Neural progenitor cell (in vitro differentiated cells): ENCODE results near the gene HLA-E.

Experiments used
- EZH2 ChIP-seq: fragments of 200-600 bp; sonication (generic); IDR thresholded peaks from 2 replicates; pipeline ENCODE4 v1.6.1; 2017; ENCODE audit warnings: antibody characterized with exemption, mild to moderate bottlenecking, moderate library complexity
- TF ChIP-seq, protein P1 (sequence below): fragments of 200-600 bp; sonication (generic); IDR thresholded peaks from 2 replicates; pipeline ENCODE4 v1.5.1; 2017; ENCODE audit warnings: antibody characterized with exemption, mild to moderate bottlenecking

DNA sequence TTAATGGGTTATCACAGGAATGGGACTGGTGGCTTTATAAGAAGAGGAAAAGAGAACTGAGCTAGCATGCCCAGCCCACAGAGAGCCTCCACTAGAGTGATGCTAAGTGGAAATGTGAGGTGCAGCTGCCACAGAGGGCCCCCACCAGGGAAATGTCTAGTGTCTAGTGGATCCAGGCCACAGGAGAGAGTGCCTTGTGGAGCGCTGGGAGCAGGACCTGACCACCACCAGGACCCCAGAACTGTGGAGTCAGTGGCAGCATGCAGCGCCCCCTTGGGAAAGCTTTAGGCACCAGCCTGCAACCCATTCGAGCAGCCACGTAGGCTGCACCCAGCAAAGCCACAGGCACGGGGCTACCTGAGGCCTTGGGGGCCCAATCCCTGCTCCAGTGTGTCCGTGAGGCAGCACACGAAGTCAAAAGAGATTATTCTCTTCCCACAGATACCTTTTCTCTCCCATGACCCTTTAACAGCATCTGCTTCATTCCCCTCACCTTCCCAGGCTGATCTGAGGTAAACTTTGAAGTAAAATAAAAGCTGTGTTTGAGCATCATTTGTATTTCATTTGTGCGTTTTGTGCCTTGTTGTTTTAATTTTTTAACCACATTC lies 4.4 kb downstream of the HLA-E start:
- TF ChIP-seq, protein P1, sequence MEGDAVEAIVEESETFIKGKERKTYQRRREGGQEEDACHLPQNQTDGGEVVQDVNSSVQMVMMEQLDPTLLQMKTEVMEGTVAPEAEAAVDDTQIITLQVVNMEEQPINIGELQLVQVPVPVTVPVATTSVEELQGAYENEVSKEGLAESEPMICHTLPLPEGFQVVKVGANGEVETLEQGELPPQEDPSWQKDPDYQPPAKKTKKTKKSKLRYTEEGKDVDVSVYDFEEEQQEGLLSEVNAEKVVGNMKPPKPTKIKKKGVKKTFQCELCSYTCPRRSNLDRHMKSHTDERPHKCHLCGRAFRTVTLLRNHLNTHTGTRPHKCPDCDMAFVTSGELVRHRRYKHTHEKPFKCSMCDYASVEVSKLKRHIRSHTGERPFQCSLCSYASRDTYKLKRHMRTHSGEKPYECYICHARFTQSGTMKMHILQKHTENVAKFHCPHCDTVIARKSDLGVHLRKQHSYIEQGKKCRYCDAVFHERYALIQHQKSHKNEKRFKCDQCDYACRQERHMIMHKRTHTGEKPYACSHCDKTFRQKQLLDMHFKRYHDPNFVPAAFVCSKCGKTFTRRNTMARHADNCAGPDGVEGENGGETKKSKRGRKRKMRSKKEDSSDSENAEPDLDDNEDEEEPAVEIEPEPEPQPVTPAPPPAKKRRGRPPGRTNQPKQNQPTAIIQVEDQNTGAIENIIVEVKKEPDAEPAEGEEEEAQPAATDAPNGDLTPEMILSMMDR, result peak; percentile 57
- no peak for TF ChIP-seq EZH2
